ENCODE measurements around the gene SPTLC2. TPM values are rescaled to one million over a fixed set of nuclear protein-coding genes. Genes with fewer than 3 reads are reported as not detected.

SPTLC2 gene
- total RNA-seq, 4 donors from 2014 or later = 21.6 to 35.5 (median 29.8) TPM

DNA sequence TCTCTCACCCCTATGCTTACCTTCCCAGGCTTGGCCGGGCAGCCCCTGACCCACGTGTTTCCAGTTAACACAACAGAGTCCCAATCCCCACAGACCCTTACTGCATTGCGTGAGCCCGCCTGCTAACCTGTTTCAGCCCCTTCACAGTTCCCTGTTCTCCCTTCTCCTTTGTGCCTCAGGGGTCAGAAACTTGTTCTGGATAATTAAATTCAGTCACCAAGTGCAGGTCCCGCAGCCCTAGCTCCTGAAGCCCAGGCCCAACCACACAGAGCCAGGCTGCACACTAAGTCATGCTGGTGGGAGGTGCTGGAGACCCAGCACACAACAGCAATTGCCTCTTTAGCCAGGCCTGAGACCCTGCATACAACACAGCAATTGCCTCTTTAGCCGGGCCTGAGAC, 127.4 kb downstream of the SPTLC2 start:
- no peaks in the 10 kb centered on the region for H3K27me3 ChIP-seq
- no peaks in the 10 kb centered on the region for H3K9me3 ChIP-seq
- no peak overlapping the region for H3K27ac ChIP-seq
- H3K4me1 ChIP-seq = no peaks in the 10 kb centered on the region
- no peak for TF ChIP-seq POLR2A (IDR thresholded peaks at IDR 0.05)
- TF ChIP-seq, protein P1, sequence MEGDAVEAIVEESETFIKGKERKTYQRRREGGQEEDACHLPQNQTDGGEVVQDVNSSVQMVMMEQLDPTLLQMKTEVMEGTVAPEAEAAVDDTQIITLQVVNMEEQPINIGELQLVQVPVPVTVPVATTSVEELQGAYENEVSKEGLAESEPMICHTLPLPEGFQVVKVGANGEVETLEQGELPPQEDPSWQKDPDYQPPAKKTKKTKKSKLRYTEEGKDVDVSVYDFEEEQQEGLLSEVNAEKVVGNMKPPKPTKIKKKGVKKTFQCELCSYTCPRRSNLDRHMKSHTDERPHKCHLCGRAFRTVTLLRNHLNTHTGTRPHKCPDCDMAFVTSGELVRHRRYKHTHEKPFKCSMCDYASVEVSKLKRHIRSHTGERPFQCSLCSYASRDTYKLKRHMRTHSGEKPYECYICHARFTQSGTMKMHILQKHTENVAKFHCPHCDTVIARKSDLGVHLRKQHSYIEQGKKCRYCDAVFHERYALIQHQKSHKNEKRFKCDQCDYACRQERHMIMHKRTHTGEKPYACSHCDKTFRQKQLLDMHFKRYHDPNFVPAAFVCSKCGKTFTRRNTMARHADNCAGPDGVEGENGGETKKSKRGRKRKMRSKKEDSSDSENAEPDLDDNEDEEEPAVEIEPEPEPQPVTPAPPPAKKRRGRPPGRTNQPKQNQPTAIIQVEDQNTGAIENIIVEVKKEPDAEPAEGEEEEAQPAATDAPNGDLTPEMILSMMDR (IDR thresholded peaks at IDR 0.05) = no peak
- H3K36me3 ChIP-seq = no peaks in the 10 kb centered on the region
- DNase-seq = no peak
- H3K4me3 ChIP-seq = no peak overlapping the region

DNA sequence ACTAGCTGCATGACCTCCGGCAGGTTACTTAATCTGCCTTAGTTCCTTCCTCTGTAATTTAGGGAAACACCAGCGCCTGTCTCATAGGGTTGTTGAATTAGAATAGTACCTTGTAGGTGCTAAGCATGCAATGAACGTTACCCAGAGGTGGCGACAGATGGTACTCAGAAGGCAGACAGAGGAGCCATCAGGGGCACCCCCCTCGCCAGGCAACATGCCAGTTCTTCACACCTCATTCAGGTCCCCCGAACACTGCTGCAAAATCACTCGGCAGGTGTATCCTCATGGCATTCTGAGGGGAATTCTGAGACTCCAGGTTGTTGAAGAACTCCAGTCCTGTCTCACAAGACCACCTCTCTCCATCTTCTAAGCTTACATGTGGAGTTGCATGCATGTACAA, 127.9 kb downstream of the SPTLC2 start:
- no peaks in the 10 kb centered on the region for H3K36me3 ChIP-seq
- no peak overlapping the region for H3K27ac ChIP-seq
- no peaks in the 10 kb centered on the region for H3K4me1 ChIP-seq
- H3K9me3 ChIP-seq = no peaks in the 10 kb centered on the region
- no peak overlapping the region for H3K4me3 ChIP-seq
- no peaks in the 10 kb centered on the region for H3K27me3 ChIP-seq
- no peak for TF ChIP-seq POLR2A (IDR thresholded peaks at IDR 0.05)
- TF ChIP-seq, protein P1 (IDR thresholded peaks at IDR 0.05) = no peak
- no peak for DNase-seq

DNA sequence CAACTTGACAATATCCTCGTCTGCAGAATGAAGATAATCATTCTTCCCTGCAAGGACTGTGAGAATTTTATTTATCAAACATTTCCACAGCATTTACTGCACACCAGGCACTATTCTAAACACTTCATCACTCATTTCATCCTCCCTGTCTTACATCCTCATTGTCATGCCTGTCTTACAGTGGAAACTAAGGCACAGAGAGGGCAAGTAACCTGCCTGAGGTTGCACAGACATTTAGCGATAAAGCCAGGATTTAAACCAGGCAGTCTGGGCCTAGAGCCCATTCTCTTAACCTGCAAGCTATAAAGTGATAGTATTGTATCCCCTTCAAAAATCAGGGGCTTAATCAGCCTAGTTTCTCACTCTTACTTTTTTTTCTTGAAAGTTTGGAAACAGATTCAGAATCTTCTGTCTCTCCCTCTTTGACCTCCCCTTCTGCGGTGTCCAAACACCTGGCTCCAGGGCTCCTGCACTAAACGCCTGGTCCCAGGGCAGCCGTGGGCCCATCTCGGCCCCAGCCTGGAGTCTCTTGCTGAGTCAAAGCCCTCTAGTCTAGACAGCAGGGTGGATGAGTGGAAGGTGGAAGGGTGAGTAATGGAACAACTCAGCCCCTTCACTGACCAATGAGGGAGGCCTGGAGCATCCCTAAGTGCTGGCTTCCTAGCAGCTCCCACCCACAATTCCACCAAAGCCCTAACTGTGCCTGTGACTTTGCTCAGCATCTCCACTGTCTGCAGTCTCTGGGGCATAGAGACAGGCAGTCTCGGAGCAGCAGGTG, 130.3 kb downstream of the SPTLC2 start:
- no peak for DNase-seq
- TF ChIP-seq, protein P1 (IDR thresholded peaks at IDR 0.05) = no peak
- no peak for TF ChIP-seq POLR2A (IDR thresholded peaks at IDR 0.05)
- H3K9me3 ChIP-seq = no peaks in the 10 kb centered on the region

DNA sequence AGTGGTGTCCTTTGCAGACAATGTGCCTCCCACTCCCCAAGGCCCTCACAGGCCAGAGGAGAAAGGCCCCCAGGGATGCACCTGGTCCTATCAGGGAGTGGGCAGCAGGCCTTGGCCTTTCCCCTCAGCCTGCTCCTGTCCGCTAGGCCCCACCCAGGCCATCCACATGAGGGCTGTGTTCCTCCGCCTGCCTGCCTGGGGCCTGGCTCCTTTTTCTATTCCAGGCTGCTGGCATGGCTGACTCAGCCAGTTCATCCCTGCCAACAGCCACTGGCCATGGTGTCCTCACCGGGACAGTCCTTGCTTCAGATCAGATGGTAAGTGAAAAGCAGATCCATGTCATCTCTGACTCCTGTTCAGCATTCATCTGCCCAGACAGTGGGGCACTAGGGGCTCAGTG, 131.2 kb downstream of the SPTLC2 start:
- Histone ChIP-seq H3K27ac (no peak overlapping the region), H3K27me3 (no peaks in the 10 kb centered on the region), H3K4me3 (no peak overlapping the region), H3K36me3 (no peaks in the 10 kb centered on the region), H3K4me1 (no peaks in the 10 kb centered on the region), H3K9me3 (no peaks in the 10 kb centered on the region)
- TF ChIP-seq POLR2A (IDR thresholded peaks at IDR 0.05) = no peak
- TF ChIP-seq, protein P1 (IDR thresholded peaks at IDR 0.05) = no peak
- DNase-seq = no peak

More for the DNA sequence above, 130.3 kb downstream of the SPTLC2 start:
- Histone ChIP-seq H3K4me3 (no peak overlapping the region), H3K36me3 (no peaks in the 10 kb centered on the region), H3K4me1 (no peaks in the 10 kb centered on the region), H3K27me3 (no peaks in the 10 kb centered on the region), H3K27ac (no peak overlapping the region)

DNA sequence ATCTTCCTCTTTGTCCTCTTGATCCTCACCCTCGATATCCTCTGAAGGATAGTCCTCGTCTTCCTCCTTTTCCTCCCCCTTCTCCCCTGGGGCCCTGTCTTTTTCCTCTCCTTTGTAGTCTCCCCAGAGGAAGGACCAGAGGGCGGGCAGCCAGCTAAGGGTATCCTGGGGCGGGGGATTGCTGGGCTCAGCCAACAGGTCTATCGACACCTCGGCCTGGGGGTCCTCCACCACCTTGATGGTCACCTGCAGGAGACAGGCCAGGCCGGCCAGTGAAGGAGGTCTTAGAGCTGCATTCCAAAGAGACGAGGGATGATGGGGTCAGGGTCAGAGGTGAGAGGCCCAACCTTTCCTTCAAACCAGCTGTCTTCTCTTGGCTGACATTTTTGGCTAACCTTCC, 134.0 kb downstream of the SPTLC2 start:
- DNase-seq = no peak
- H3K4me1 ChIP-seq = no peaks in the 10 kb centered on the region
- no peak overlapping the region for H3K27ac ChIP-seq
- no peaks in the 10 kb centered on the region for H3K27me3 ChIP-seq
- H3K36me3 ChIP-seq = no peaks in the 10 kb centered on the region
- H3K9me3 ChIP-seq = no peaks in the 10 kb centered on the region
- TF ChIP-seq, protein P1 (IDR thresholded peaks at IDR 0.05) = no peak
- no peak for TF ChIP-seq POLR2A (IDR thresholded peaks at IDR 0.05)
- no peak overlapping the region for H3K4me3 ChIP-seq
